ENCODE results near the gene ADAM12.

ADAM12 gene

GRCh38 chr10:126392068-126392467 lies 3.8 kb upstream of the ADAM12 start:
- TF ChIP-seq ZC3H10 (CRISPR knock-in tag; IDR thresholded peaks at IDR 0.05): no peak
- TF ChIP-seq ZNF565 (CRISPR knock-in tag; conservative IDR thresholded peaks at IDR 0.05; ENCODE audit: low read depth): no peak
- no peak for TF ChIP-seq CREB5 (CRISPR knock-in tag; IDR thresholded peaks at IDR 0.05; ENCODE audit: low read depth)
- no peak for TF ChIP-seq POU6F1 (CRISPR knock-in tag; IDR thresholded peaks at IDR 0.05; ENCODE audit: borderline replicate concordance, low read depth)
- no peak for TF ChIP-seq PPARA (CRISPR knock-in tag; IDR thresholded peaks at IDR 0.05; ENCODE audit: borderline replicate concordance)

GRCh38 chr10:126391192-126391885 lies 3.1 kb upstream of the ADAM12 start:
- no peak for TF ChIP-seq CSDC2 (CRISPR knock-in tag; IDR thresholded peaks at IDR 0.05)
- TF ChIP-seq RARB (CRISPR knock-in tag; IDR thresholded peaks at IDR 0.05): no peak
- TF ChIP-seq SNAI2 (CRISPR knock-in tag; IDR thresholded peaks at IDR 0.05): no peak
- no peak for TF ChIP-seq ESRRG (CRISPR knock-in tag; IDR thresholded peaks at IDR 0.05)
- no peak for TF ChIP-seq ZFP3 (CRISPR knock-in tag; IDR thresholded peaks at IDR 0.05)
- no peak for TF ChIP-seq CSRNP3 (CRISPR knock-in tag; IDR thresholded peaks at IDR 0.05)
- no peak for TF ChIP-seq TSHZ2 (CRISPR knock-in tag; IDR thresholded peaks at IDR 0.05)
- no peak for TF ChIP-seq CREB5 (CRISPR knock-in tag; IDR thresholded peaks at IDR 0.05; ENCODE audit: low read depth)
- no peak for TF ChIP-seq PPARA (CRISPR knock-in tag; IDR thresholded peaks at IDR 0.05; ENCODE audit: borderline replicate concordance)
- no peak for TF ChIP-seq ARNTL (CRISPR knock-in tag; IDR thresholded peaks at IDR 0.05; ENCODE audit: borderline replicate concordance, low read depth)
- no peak for TF ChIP-seq ZNF8 (CRISPR knock-in tag; IDR thresholded peaks at IDR 0.05)
- no peak for TF ChIP-seq TOX (CRISPR knock-in tag; IDR thresholded peaks at IDR 0.05; ENCODE audit: borderline replicate concordance)
- TF ChIP-seq PATZ1 (CRISPR knock-in tag; IDR thresholded peaks at IDR 0.05; ENCODE audit: borderline replicate concordance): no peak
- TF ChIP-seq ZFP30 (CRISPR knock-in tag; IDR thresholded peaks at IDR 0.05): no peak
- TF ChIP-seq BACH2 (CRISPR knock-in tag; IDR thresholded peaks at IDR 0.05; ENCODE audit: borderline replicate concordance): no peak
- TF ChIP-seq ISL1 (CRISPR knock-in tag; IDR thresholded peaks at IDR 0.05): no peak
- no peak for TF ChIP-seq TCF4 (CRISPR knock-in tag; IDR thresholded peaks at IDR 0.05; ENCODE audit: borderline replicate concordance)
- TF ChIP-seq ZC3H10 (CRISPR knock-in tag; IDR thresholded peaks at IDR 0.05): no peak
- TF ChIP-seq OSR1 (CRISPR knock-in tag; IDR thresholded peaks at IDR 0.05): no peak
- TF ChIP-seq ZNF70 (CRISPR knock-in tag; IDR thresholded peaks at IDR 0.05): no peak
- ATAC-seq: no peak

More at GRCh38 chr10:126392068-126392467, 3.8 kb upstream of the ADAM12 start:
- ATAC-seq: no peak
